Measurements from ENCODE around the gene AEBP2.

GRCh38 chr12:19525274-19525673, 86.0 kb downstream of the AEBP2 start:
- TF ChIP-seq CTCF (IDR thresholded peaks at IDR 0.05) (no peak), POLR2A (IDR thresholded peaks at IDR 0.05) (no peak)
